Measurements from ENCODE around the gene GK. TPM values are rescaled to one million over a fixed set of nuclear protein-coding genes. Genes with fewer than 3 reads are reported as not detected.

GK gene
- total and polyA plus RNA-seq, 2 donors (not counting 3 experiments of a cell fraction or from before 2014, with no cell fraction given), result 2.7 to 7.6 TPM

DNA sequence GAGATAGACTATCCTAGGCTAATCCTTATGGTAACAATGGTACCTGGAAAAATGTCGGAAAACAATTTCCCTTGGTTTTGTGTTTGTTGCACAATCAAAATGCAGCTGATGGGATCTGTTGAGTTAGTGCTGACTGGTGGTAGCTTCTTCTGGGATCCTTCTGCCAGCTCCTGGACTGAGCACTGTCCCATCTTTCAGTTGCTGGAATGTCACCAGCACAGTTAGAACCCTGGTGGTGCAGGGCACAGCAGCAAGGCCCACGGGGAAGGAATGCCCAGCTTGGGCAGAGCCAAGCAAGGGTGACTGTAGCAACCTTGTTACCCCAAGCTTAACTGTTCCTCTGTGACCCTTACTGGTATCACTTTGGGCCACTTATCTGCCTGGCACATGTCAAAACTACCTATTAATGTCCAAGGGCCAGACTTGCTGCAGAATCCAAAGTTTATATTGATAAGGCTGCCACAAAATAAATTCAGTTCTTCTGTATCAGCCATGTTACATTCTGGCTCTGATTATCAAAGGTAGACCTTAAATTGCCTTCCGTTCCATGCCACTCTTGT lies 53.1 kb downstream of the GK start:
- no peak overlapping the region for H3K9ac ChIP-seq (replicated peaks; ENCODE audit: extremely low read depth, insufficient read depth, low read length)
- H3K9me1 ChIP-seq (replicated peaks; ENCODE audit: control insufficient read depth, extremely low read depth, insufficient read depth, low read length), result no peaks in the 10 kb centered on the region
- H2AFZ ChIP-seq (ENCODE audit: low read depth, low read length), result no peak overlapping the region
- H3K9me3 ChIP-seq (replicated peaks; ENCODE audit: control insufficient read depth, insufficient read depth, low read length), result no peaks in the 10 kb centered on the region
- no peak overlapping the region for H3K27ac ChIP-seq (ENCODE audit: insufficient read depth, low read depth, low read length)
- intact Hi-C loops (cut with micrococcal nuclease), result no loop called here
- H3K79me2 ChIP-seq (ENCODE audit: control insufficient read depth, insufficient read depth, low read length), result no peaks in the 10 kb centered on the region
- no peaks in the 10 kb centered on the region for H3K36me3 ChIP-seq (ENCODE audit: control insufficient read depth in 2 of 2, extremely low read depth in 1 of 2, insufficient read depth in 2 of 2, low read length in 2 of 2)
- TF ChIP-seq, protein P1, sequence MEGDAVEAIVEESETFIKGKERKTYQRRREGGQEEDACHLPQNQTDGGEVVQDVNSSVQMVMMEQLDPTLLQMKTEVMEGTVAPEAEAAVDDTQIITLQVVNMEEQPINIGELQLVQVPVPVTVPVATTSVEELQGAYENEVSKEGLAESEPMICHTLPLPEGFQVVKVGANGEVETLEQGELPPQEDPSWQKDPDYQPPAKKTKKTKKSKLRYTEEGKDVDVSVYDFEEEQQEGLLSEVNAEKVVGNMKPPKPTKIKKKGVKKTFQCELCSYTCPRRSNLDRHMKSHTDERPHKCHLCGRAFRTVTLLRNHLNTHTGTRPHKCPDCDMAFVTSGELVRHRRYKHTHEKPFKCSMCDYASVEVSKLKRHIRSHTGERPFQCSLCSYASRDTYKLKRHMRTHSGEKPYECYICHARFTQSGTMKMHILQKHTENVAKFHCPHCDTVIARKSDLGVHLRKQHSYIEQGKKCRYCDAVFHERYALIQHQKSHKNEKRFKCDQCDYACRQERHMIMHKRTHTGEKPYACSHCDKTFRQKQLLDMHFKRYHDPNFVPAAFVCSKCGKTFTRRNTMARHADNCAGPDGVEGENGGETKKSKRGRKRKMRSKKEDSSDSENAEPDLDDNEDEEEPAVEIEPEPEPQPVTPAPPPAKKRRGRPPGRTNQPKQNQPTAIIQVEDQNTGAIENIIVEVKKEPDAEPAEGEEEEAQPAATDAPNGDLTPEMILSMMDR (IDR thresholded peaks at IDR 0.05; ENCODE audit: extremely low read depth in 1 of 2, insufficient read depth in 1 of 2, low read depth in 1 of 2, low read length in 2 of 2), result no peak
- TF ChIP-seq MYC (IDR thresholded peaks at IDR 0.05; ENCODE audit: low read depth, low read length), result no peak
- no peak for TF ChIP-seq FOS (IDR thresholded peaks at IDR 0.05; ENCODE audit: borderline replicate concordance, insufficient read depth, low read length)
- no peak for TF ChIP-seq POLR2A (IDR thresholded peaks at IDR 0.05; ENCODE audit: low read depth, low read length)
- TF ChIP-seq JUN (IDR thresholded peaks at IDR 0.05; ENCODE audit: borderline replicate concordance, insufficient read depth, insufficient read length, low read depth), result no peak
- TF ChIP-seq EZH2 (IDR thresholded peaks at IDR 0.05; ENCODE audit: borderline replicate concordance, low read depth, low read length, severe bottlenecking), result no peak
- TF ChIP-seq POLR2AphosphoS5 (IDR thresholded peaks at IDR 0.05; ENCODE audit: insufficient read depth, low read depth, low read length), result no peak
- no peak for TF ChIP-seq GATA2 (IDR thresholded peaks at IDR 0.05; ENCODE audit: insufficient read depth, insufficient read length, low read depth, low read length)
- no peak for TF ChIP-seq MAX (IDR thresholded peaks at IDR 0.05; ENCODE audit: insufficient read depth, insufficient read length)
- no peaks in the 10 kb centered on the region for H4K20me1 ChIP-seq (replicated peaks; ENCODE audit: control insufficient read depth, extremely low read depth, insufficient read depth, low read length)
- no peak for FAIRE-seq
- CTCF ChIA-PET, result interaction anchor here (0.7 to 2.2 kb wide), 2 partner anchors 11 to 136 kb away, joined by 3 to 5 read pairs; no protein-coding TSS in a partner anchor
- no peak overlapping the region for H3K4me3 ChIP-seq (replicated peaks in 1 of 3; ENCODE audit: insufficient read depth in 1 of 3, low read depth in 1 of 3, low read length in 3 of 3)
- dilution Hi-C loops (cut with MboI; ENCODE audit: extremely low pct_ligation_motif_present, low sequenced_read_pairs), result no loop called here
- H3K4me1 ChIP-seq (ENCODE audit: control insufficient read depth, extremely low read depth, insufficient read depth, low read length), result no peaks in the 10 kb centered on the region
- DNase-seq (ENCODE audit: low read depth, low spot score), result no peak
- H3K4me2 ChIP-seq (ENCODE audit: insufficient read depth, low read length), result no peak overlapping the region
- POLR2A ChIA-PET, result no interaction called here
- H3K27me3 ChIP-seq (ENCODE audit: control insufficient read depth in 2 of 2, insufficient read depth in 2 of 2, low read length in 2 of 2), result no peaks in the 10 kb centered on the region
- no TSS peak for BruUV-seq (replicated peaks)
